NCI-H146 treated with DMSO at 0.1 percent for 48 hours (cell line): ENCODE measurements around the gene KICS2.

Experiments used
- DNase-seq: peaks from one replicate; lab custom pipeline; 2025; ENCODE audit not compliant: unreplicated experiment; lab: John Stamatoyannopoulos, UW

Gene KICS2

GRCh38 chr12:64222009-64222765 is at the start of gene KICS2:
KICS2 (minus strand) TSS chr12:64222296; CDS start chr12:64222237, 59 bp downstream.
- DNase-seq = peak; percentile 67

GRCh38 chr12:64270411-64270810 is 48.3 kb upstream of the KICS2 start:
- DNase-seq = no peak

- DNase-seq = no peak
Observed at GRCh38 chr12:64269161-64269560, 47.1 kb upstream of the KICS2 start.

GRCh38 chr12:64268409-64268808 is 46.3 kb upstream of the KICS2 start:
- no peak for DNase-seq

- no peak for DNase-seq
Observed at GRCh38 chr12:64265839-64266238, 43.7 kb upstream of the KICS2 start.

GRCh38 chr12:64261813-64262212 is 39.7 kb upstream of the KICS2 start:
- no peak for DNase-seq

- DNase-seq = no peak
Observed at GRCh38 chr12:64258576-64258975, 36.5 kb upstream of the KICS2 start.

- peak; percentile 50 for DNase-seq
Observed at GRCh38 chr12:64256166-64256800, 34.2 kb upstream of the KICS2 start.

- no peak for DNase-seq
Observed at GRCh38 chr12:64255249-64255648, 33.2 kb upstream of the KICS2 start.

- no peak for DNase-seq
Observed at GRCh38 chr12:64253356-64253755, 31.3 kb upstream of the KICS2 start.

GRCh38 chr12:64252681-64253080 is 30.6 kb upstream of the KICS2 start:
- no peak for DNase-seq

GRCh38 chr12:64243809-64244208 is 21.7 kb upstream of the KICS2 start:
- no peak for DNase-seq

GRCh38 chr12:64240781-64241180 is 18.7 kb upstream of the KICS2 start:
- no peak for DNase-seq

GRCh38 chr12:64237382-64237781 is 15.3 kb upstream of the KICS2 start:
- DNase-seq = peak; percentile 65

GRCh38 chr12:64236549-64236948 is 14.5 kb upstream of the KICS2 start:
- peak; percentile 20 for DNase-seq

- no peak for DNase-seq
Observed at GRCh38 chr12:64232196-64232595, 10.1 kb upstream of the KICS2 start.

GRCh38 chr12:64229796-64230195 is 7.7 kb upstream of the KICS2 start:
- DNase-seq = no peak

GRCh38 chr12:64229240-64229639 is 7.1 kb upstream of the KICS2 start:
- DNase-seq = no peak

GRCh38 chr12:64225626-64226025 is 3.5 kb upstream of the KICS2 start:
- DNase-seq = no peak

GRCh38 chr12:64221651-64222008 is 466 bp downstream of the KICS2 start:
- DNase-seq = peak; percentile 78

- DNase-seq = no peak
Observed at GRCh38 chr12:64220046-64220445, 2.0 kb downstream of the KICS2 start.

GRCh38 chr12:64219145-64219544 is 3.0 kb downstream of the KICS2 start:
- DNase-seq = no peak

GRCh38 chr12:64218597-64218996 is 3.5 kb downstream of the KICS2 start:
- DNase-seq = no peak
